Endothelial cell (in vitro differentiated cells): ENCODE data around the gene GBA2. TPM values are rescaled to one million over a fixed set of nuclear protein-coding genes. Genes with fewer than 3 reads are reported as not detected.
A peak's percentile ranks its signal among the peaks of the same experiment; 100 is the strongest.

Experiments
- DNase-seq: peaks from one replicate; pipeline ENCODE4 v3.0.0; 2021; ENCODE audit warnings: low spot score
- H3K27ac Mint-ChIP-seq: one replicate; pipeline ENCODE4 v1.8.0; 2021; ENCODE audit warnings: mixed read lengths, inconsistent platforms; ENCODE audit not compliant: unreplicated experiment
- H3K27me3 Mint-ChIP-seq: one replicate; pipeline ENCODE4 v1.8.0; 2021; ENCODE audit warnings: mild to moderate bottlenecking, moderate library complexity, mixed read lengths, inconsistent platforms; ENCODE audit not compliant: unreplicated experiment
- H3K36me3 Mint-ChIP-seq: one replicate; pipeline ENCODE4 v1.8.0; 2021; ENCODE audit warnings: mild to moderate bottlenecking, low read depth, mixed read lengths, inconsistent platforms; ENCODE audit not compliant: unreplicated experiment
- H3K4me1 Mint-ChIP-seq: one replicate; pipeline ENCODE4 v1.8.0; 2021; ENCODE audit warnings: mild to moderate bottlenecking, mixed read lengths, inconsistent platforms; ENCODE audit not compliant: unreplicated experiment
- H3K4me3 Mint-ChIP-seq: one replicate; pipeline ENCODE4 v1.8.0; 2021; ENCODE audit warnings: mild to moderate bottlenecking, mixed read lengths, inconsistent platforms; ENCODE audit not compliant: unreplicated experiment
- H3K9me3 Mint-ChIP-seq: one replicate; pipeline ENCODE4 v1.8.0; 2021; ENCODE audit warnings: mixed read lengths, inconsistent platforms; ENCODE audit not compliant: unreplicated experiment
- long read RNA-seq: library from polyadenylated mRNA; unstranded; transcript quantifications from one replicate; pipeline ENCODE4 v2.0.0, GENCODE V29; 2020; ENCODE audit not compliant: unreplicated experiment
- total RNA-seq: library from RNA; stranded (reverse); fragmentation: NEBNext Ultra II Directional; extraction: Animal tissue kit (Norgen Biotek cat#: 25700); gene quantifications from one replicate; pipeline ENCODE4 v1.2.1, GENCODE V29; 2021; ENCODE audit not compliant: unreplicated experiment
- TF ChIP-seq, protein P1 (sequence below): fragments of 200-600 bp; sonication (generic); IDR thresholded peaks from one replicate; pipeline ENCODE4 v1.5.0; 2021; ENCODE audit warnings: antibody characterized with exemption; ENCODE audit not compliant: unreplicated experiment

Gene GBA2
- total RNA-seq, result 200 TPM
- long read RNA-seq, transcript GBA2-203 (17 exons, 3,611 nt), result major isoform, 13 of 40 reads
- long read RNA-seq, partial matches to known transcripts, result 12 of 40 reads
- long read RNA-seq, other reads (novel, unspliced or antisense), result 15 of 40 reads

DNA sequence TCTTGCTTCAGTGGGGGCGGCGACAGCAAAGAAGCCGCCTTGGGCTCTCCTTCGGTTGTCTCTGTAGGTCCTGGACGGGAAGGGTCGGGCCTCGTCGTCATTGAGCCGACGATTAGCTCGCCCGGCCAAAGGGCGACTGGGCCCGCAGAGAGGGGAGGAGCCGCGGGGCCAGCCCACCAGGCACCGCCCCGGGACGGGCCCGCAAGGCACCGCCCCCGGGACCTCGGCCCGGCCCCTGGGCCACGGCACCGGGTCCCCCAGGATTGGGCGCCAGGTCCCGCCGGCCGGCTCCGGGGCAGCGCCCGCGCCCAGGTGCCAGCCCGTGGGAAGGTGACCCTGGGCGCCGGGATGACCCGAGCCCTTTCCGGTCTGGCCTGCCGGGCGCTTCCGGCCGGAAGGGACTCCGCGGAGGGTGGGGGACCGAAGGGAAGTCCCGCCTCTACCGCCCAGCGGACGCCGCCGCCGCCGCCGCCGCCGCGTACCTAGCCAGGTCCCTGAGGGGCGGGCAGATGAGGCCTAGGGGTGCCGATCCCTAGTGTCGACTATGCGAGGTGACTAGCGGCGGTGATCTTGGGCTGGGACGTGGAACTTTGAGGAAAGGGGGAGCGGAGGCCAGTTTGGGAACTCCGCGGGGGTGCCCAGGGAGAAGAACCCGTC is at the start of gene GBA2, which contains the start of gene RGP1:
Gene GBA2 (minus strand): TSS at position 371 of the 657 bp plus-strand sequence. CDS start 524 bp downstream, outside the sequence.
Gene RGP1 (plus strand): TSS at position 430 of the 657 bp plus-strand sequence. CDS start 469 bp downstream, outside the sequence.
- Mint-ChIP-seq H3K27me3 (peaks cover 9% of the 10 kb centered on the region), H3K27ac (peak within 1 kb of the TSS; percentile 95), H3K4me3 (peak within 1 kb of the TSS; percentile 96), H3K4me1 (peaks cover 74% of the 10 kb centered on the region), H3K9me3 (no peaks in the 10 kb centered on the region), H3K36me3 (peaks cover 49% of the 10 kb centered on the region)
- DNase-seq, result peak; percentile 80
- TF ChIP-seq, protein P1, sequence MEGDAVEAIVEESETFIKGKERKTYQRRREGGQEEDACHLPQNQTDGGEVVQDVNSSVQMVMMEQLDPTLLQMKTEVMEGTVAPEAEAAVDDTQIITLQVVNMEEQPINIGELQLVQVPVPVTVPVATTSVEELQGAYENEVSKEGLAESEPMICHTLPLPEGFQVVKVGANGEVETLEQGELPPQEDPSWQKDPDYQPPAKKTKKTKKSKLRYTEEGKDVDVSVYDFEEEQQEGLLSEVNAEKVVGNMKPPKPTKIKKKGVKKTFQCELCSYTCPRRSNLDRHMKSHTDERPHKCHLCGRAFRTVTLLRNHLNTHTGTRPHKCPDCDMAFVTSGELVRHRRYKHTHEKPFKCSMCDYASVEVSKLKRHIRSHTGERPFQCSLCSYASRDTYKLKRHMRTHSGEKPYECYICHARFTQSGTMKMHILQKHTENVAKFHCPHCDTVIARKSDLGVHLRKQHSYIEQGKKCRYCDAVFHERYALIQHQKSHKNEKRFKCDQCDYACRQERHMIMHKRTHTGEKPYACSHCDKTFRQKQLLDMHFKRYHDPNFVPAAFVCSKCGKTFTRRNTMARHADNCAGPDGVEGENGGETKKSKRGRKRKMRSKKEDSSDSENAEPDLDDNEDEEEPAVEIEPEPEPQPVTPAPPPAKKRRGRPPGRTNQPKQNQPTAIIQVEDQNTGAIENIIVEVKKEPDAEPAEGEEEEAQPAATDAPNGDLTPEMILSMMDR, result no peak

DNA sequence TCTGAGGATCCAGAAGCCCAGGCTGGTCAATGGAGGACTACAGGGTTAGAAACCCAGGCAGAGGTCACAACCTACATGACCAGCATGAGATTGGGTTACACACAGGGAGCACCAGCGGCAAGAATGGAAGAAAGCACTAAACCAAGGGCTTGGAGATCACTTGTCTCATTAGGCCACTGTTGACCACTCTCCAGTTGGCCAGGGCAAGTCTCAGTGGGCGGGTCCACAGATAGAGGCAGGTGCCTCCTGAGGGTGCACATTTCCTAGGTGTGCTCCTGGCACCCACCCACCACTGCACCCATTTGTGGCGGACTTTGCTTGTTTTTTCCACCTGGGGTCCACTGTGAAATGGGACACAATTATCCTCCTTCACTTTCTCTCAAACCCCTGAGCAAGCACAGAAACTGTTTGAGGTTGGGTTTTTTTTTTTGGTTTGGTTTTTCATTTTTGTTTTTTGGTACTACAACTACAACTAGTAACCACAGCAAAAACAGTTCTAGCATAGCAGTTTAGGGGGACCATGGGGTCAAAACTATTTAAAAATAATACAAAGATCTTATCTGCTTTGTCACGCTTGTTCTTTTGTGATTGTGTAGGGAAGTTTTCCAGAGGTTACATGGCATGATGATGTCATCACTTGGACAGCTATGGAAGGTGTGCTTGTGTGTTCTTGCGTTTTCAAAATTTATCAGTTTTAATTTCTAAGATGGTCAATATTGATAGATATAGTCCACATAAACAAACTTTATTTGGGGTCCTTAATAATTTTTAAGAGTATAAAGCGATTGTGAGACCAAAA is 48.5 kb upstream of the GBA2 start:
- peaks cover 32% of the 10 kb centered on the region for H3K4me1 Mint-ChIP-seq
- H3K36me3 Mint-ChIP-seq, result peaks cover 29% of the 10 kb centered on the region
- TF ChIP-seq, protein P1, result no peak
- no peaks in the 10 kb centered on the region for H3K9me3 Mint-ChIP-seq
- no peak overlapping the region for H3K4me3 Mint-ChIP-seq
- H3K27ac Mint-ChIP-seq, result no peak overlapping the region
- H3K27me3 Mint-ChIP-seq, result peaks cover 9% of the 10 kb centered on the region
- no peak for DNase-seq

DNA sequence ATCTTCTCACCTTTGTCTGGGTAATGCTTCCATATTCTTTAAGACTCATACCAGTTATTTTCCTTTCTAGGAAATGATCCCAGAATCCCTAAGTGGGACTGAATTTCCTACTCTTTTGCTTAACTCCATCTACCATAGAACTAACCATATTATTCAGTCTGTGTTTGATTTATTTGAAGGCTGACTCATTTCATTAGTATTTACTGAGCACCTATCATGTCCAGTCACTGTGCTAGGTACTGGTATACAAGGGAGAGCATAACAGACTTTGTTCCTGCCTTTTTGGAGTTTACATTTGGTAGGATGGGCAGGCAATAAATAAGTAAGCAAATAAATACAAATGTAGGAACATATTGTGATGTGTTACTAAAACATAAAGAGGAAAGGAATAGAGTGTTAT is 46.7 kb upstream of the GBA2 start:
- peaks cover 35% of the 10 kb centered on the region for H3K4me1 Mint-ChIP-seq
- peaks cover 7% of the 10 kb centered on the region for H3K27me3 Mint-ChIP-seq
- H3K36me3 Mint-ChIP-seq, result peaks cover 15% of the 10 kb centered on the region
- TF ChIP-seq, protein P1, result no peak
- H3K9me3 Mint-ChIP-seq, result no peaks in the 10 kb centered on the region
- H3K4me3 Mint-ChIP-seq, result no peak overlapping the region
- H3K27ac Mint-ChIP-seq, result no peak overlapping the region
- DNase-seq, result no peak

DNA sequence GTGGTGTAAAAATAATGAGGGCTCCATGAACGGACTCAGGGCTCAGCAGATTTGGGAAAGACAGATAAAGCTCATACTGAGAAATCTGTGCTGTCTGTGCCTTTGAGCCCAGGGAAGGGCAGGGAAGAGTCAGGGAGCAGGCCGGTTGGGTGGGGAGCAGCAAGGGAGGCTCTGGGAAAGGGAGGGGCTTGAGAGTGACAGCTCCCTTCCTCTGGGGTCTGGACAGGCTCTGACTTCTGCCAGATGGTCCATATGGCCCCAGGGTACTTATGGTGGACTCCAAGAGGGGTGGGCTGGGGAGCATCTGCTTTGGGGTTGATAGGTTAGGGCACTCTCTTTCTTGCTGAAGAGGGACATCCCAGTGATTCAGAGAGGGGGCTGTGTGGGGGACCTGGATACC is 44.4 kb upstream of the GBA2 start:
- H3K36me3 Mint-ChIP-seq, result peaks cover 5% of the 10 kb centered on the region
- H3K4me1 Mint-ChIP-seq, result peaks cover 37% of the 10 kb centered on the region
- H3K4me3 Mint-ChIP-seq, result no peak overlapping the region
- no peak for DNase-seq
- H3K9me3 Mint-ChIP-seq, result no peaks in the 10 kb centered on the region
- TF ChIP-seq, protein P1, result no peak
- H3K27me3 Mint-ChIP-seq, result peaks cover 12% of the 10 kb centered on the region
- no peak overlapping the region for H3K27ac Mint-ChIP-seq

DNA sequence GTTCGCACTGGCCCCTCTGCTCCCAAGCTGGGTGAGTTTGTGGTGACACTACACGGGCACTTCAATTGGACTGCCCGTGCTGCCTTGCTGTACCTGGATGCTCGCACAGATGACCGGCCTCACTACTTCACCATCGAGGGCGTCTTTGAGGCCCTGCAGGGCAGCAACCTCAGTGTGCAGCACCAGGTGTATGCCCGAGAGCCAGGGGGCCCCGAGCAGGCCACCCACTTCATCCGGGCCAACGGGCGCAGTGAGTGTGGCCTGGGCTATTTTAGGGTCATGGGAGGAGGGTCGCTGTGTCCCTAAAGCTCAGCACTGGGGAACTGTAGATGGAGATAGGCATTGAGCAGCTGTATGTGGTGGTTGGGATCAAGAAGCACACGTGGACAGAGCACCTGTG is 43.8 kb upstream of the GBA2 start:
- Mint-ChIP-seq H3K4me1 (peaks cover 37% of the 10 kb centered on the region), H3K36me3 (peaks cover 5% of the 10 kb centered on the region), H3K27ac (no peak overlapping the region), H3K4me3 (no peak overlapping the region), H3K9me3 (no peaks in the 10 kb centered on the region), H3K27me3 (peaks cover 12% of the 10 kb centered on the region)
- DNase-seq, result no peak
- TF ChIP-seq, protein P1, result no peak
